ENCODE measurements around the gene AGER.

DNA sequence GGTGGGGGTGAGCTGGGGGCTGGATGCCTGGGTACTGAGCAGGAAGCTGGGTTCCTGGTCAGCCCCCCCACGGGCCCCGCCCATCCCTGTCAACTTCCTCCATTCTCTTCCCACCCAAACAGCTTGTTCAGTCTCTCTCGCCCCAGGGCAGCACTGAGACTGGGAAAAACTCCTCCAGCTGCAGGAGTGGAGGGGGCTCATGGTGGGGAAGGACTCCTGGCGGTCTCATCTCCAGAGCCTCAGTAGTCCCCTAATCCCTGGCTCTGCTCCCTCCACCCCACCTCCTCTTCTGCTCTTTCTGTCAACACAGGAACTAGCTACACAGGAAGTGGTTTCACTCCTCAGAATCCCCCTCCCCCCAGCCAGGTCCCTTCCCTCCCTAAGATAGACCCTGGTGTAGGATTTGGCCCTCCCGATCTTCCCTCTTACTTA is 8.6 kb upstream of the AGER start, which contains the start of gene GPSM3:
- peak; percentile 52 for TF ChIP-seq POLR2A (IDR thresholded peaks at IDR 0.05; ENCODE audit: low read length)
- TF ChIP-seq GATA1 (IDR thresholded peaks at IDR 0.05; ENCODE audit: low read depth, low read length): no peak

Data from erythroblast (primary cell).